Activated T-cell treated with anti-CD3 and anti-CD28 coated beads for 4 hours (primary cell): ENCODE results near the gene HTATSF1.

Source experiments
- DNase-seq: peaks from one replicate; pipeline ENCODE4 v3.0.0-alpha.2; 2020

HTATSF1 gene

GRCh38 chrX:136496764-136497555 is 432 bp upstream of the HTATSF1 start:
- DNase-seq = peak; percentile 76

GRCh38 chrX:136519069-136519468 is 21.7 kb downstream of the HTATSF1 start:
- no peak for DNase-seq

GRCh38 chrX:136523770-136524169 is 26.4 kb downstream of the HTATSF1 start:
- no peak for DNase-seq

GRCh38 chrX:136525738-136526606 is 28.6 kb downstream of the HTATSF1 start:
- no peak for DNase-seq

- DNase-seq = no peak
These were observed 31.4 kb downstream of the HTATSF1 start for GRCh38 chrX:136528645-136529315.

- DNase-seq = no peak
These were observed 32.4 kb downstream of the HTATSF1 start for GRCh38 chrX:136529795-136530194.

- no peak for DNase-seq
These were observed 34.6 kb downstream of the HTATSF1 start, which contains the start of gene VGLL1 for GRCh38 chrX:136531951-136532350. TSS of gene VGLL1 (plus strand) at chrX:136532215. CDS start at chrX:136536021, 3,806 bp downstream.

GRCh38 chrX:136534131-136534530 is 36.7 kb downstream of the HTATSF1 start:
- DNase-seq = no peak

- no peak for DNase-seq
These were observed 41.4 kb downstream of the HTATSF1 start for GRCh38 chrX:136538811-136539210.

- DNase-seq = no peak
These were observed 42.8 kb downstream of the HTATSF1 start for GRCh38 chrX:136540226-136540625.

GRCh38 chrX:136541294-136541693 is 43.9 kb downstream of the HTATSF1 start:
- no peak for DNase-seq

- DNase-seq = no peak
These were observed 44.9 kb downstream of the HTATSF1 start for GRCh38 chrX:136542281-136542680.

- DNase-seq = no peak
These were observed 49.0 kb downstream of the HTATSF1 start for GRCh38 chrX:136546371-136546781.

- no peak for DNase-seq
These were observed 51.8 kb downstream of the HTATSF1 start for GRCh38 chrX:136549226-136549625.

GRCh38 chrX:136551410-136551809 is 54.0 kb downstream of the HTATSF1 start:
- no peak for DNase-seq

GRCh38 chrX:136555694-136556093 is 58.3 kb downstream of the HTATSF1 start:
- DNase-seq = no peak
